Sigmoid colon (tissue), 7 donors: Measurements from ENCODE around the gene PIGQ. TPM values are rescaled to one million over a fixed set of nuclear protein-coding genes. Genes with fewer than 3 reads are reported as not detected.

Experiments used
- DNase-seq: peaks from one replicate; pipeline ENCODE4 v3.0.0-alpha.2; 2019
- H3K27ac ChIP-seq, 4 donors: fragments of 200-600 bp; sonication (generic); one replicate each; pipeline ENCODE4 v1.5.1; 2016 to 2019; ENCODE audit warnings: mild to moderate bottlenecking in 1 of 4
- H3K27me3 ChIP-seq, 3 donors: fragments of 200-600 bp; sonication (generic); one replicate each; pipeline ENCODE4 v1.5.1; 2019; ENCODE audit warnings: mild to moderate bottlenecking in 1 of 3
- H3K36me3 ChIP-seq, 4 donors: fragments of 200-600 bp; sonication (generic); one replicate each; pipeline ENCODE4 v1.5.1; 2016 to 2019
- H3K4me1 ChIP-seq, 4 donors: fragments of 200-600 bp; sonication (generic); one replicate each; pipeline ENCODE4 v1.5.1; 2017 to 2019
- H3K4me3 ChIP-seq, 4 donors: fragments of 200-600 bp; sonication (generic); one replicate each; pipeline ENCODE4 v1.5.1; 2017 to 2019; ENCODE audit warnings: mild to moderate bottlenecking in 2 of 4, moderate library complexity in 1 of 4
- H3K9me3 ChIP-seq, 4 donors: fragments of 200-600 bp in 3 of 4; sonication (generic) in 3 of 4; one replicate each; pipeline versions ENCODE4 v1.5.1 to v1.6.1; 2013 to 2019
- EP300 ChIP-seq, 4 donors: sonication (generic); formaldehyde crosslinking; IDR thresholded peaks; one replicate each; pipeline ENCODE4 v1.6.1; 2017; ENCODE audit warnings: antibody characterized with exemption in 4 of 4
- POLR2A ChIP-seq, 2 donors: fragments of 450-650 bp; IDR thresholded peaks; one replicate each; pipeline ENCODE4 v1.6.1; 2016; ENCODE audit warnings: antibody characterized with exemption in 2 of 2, mild to moderate bottlenecking in 2 of 2, moderate library complexity in 2 of 2
- POLR2AphosphoS5 ChIP-seq, 4 donors: sonication (generic); formaldehyde crosslinking; IDR thresholded peaks; one replicate each; pipeline ENCODE4 v1.6.1; 2017; ENCODE audit warnings: antibody characterized with exemption in 4 of 4
- WGBS, 2 donors: extraction: QIAGEN DNeasy Blood & Tissue Kit; methylation state at CpG; one replicate each; pipeline ENCODE4 v1.1.7; 2013; 5-methylcytosine and 5-hydroxymethylcytosine counted together
- intact Hi-C: fragments of 100-400 bp; cut with DNase I; formaldehyde crosslinking; loops from one replicate; pipeline ENCODE4 v1.15.1; 2023
- polyA plus RNA-seq, 3 donors: library from polyadenylated mRNA; stranded (reverse); fragments of 200-250 nt; gene quantifications; one replicate each; pipeline ENCODE4 v1.2.3, GENCODE V29; 2013
- total RNA-seq, 4 donors: library from RNA; depleted of rRNA; stranded (reverse); fragments of >200 nt; gene quantifications; one replicate each; pipeline ENCODE4 v1.1.0, GENCODE V29; 2016
- TF ChIP-seq, protein P1 (sequence below), 4 experiments: fragments of 450-650 bp in 3 of 4; fragments of 200-600 bp in 1 of 4; IDR thresholded peaks; one replicate each; pipeline ENCODE4 v1.5.1; 2016 to 2019; ENCODE audit warnings: antibody characterized with exemption in 4 of 4, mild to moderate bottlenecking in 3 of 4, moderate library complexity in 2 of 4
- donor health status: healthy with polysubstance abuse.
- donor health status: Bipolar disorder and iron deficiency.
- donor health status: healthy.

The PIGQ gene
- total and polyA plus RNA-seq, 7 donors, result 11.1 to 47.4 (median 17.8) TPM

DNA sequence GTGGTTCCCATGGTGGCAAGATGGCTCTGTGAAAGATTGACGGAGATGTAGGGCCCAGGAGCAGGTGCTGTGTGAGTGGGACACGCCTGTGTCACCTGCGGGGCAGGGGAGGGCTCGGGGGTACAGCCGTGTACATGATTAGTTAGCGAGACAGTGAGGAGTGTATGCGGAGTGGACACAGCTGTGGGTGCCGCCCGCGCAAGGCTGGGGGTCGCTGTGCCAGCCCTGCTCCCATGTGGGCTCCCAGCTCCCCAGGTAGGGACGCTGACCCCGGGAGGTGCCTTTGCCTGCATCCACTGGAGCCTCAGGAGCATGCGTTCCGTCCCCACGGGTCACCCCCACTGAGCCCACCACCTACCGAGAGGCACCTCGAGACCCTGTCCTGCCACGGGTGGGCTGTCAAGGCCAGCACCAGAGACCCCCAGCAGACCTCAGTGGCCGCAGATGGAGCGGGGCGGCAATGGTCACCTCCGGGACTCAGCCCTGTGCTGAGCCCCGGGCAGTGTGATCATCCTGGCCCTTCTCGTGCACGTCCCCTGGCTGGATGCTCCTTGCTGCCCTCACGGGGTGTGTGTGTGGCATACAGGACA lies 34.8 kb upstream of the PIGQ start:
- H3K9me3 ChIP-seq, result no peaks in the 10 kb centered on the region
- no peak overlapping the region for H3K4me3 ChIP-seq
- no peak for TF ChIP-seq EP300 (IDR thresholded peaks at IDR 0.05)
- H3K36me3 ChIP-seq, result peaks cover 0 to 31% (median 2%) of the 10 kb centered on the region in 4 donors
- peak overlapping the region in 1 of 4 donors; percentile 9 for H3K27ac ChIP-seq
- no peaks in the 10 kb centered on the region for H3K27me3 ChIP-seq
- peaks cover 0 to 11% (median 8%) of the 10 kb centered on the region in 4 donors for H3K4me1 ChIP-seq
- 41 to 84% methylated on average over 27 of the region's 27 CpGs for WGBS, 2 donors
- DNase-seq, result no peak
- intact Hi-C loops, result no loop called here

DNA sequence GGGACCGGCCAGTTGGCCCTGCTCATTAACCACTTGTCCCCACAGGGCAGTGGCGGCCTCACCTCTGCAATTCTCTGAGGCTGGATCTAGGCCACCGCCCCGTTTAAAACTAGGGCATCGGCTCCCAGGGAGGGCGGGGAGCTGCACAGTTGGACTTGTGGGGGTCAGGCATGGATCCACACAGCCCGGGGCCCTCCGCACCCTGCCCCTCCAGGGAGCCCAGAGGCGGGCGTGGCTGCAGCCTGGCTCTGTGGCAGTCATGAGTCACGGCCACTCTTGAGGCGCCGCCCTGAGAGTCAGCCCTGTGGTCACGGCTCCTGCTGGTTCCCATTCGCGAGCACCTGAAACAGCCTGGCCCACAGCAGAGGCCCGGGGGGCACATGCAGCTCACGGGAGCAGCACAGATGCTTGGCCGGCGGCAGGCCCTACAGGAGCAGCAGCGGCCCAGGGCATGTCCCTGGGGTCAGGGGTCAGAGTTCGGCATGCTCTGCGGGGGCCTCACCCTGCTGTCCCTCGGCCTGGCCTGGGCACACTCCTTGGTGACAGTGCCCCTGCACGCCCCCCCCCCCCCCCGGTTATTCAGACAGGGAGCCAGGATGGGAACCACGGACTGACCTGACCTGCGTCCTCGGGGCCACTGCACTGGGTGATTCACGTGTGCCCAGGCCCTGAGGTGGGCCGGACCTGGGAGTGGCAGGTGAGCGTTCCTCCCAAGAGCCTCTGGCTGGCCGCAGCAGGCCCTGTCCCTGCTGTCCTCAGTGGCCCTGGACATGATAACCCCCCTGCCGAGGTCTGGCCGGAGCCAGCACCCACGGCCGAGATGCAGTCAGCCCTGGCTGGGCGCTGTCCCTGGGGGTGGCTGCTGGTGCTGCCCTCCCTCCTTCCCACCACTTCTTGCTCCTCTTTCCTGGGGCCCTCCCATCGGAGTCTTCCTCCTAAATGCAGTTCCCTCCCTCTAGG lies 34.0 kb upstream of the PIGQ start:
- Histone ChIP-seq H3K4me3 (no peak overlapping the region), H3K27ac (no peak overlapping the region), H3K27me3 (no peaks in the 10 kb centered on the region), H3K4me1 (peaks cover 0 to 5% (median 2%) of the 10 kb centered on the region in 4 donors), H3K9me3 (no peaks in the 10 kb centered on the region), H3K36me3 (peaks cover 0 to 31% (median 2%) of the 10 kb centered on the region in 4 donors)
- intact Hi-C loops, result no loop called here
- DNase-seq, result no peak
- 41 to 79% methylated on average over 39 of the region's 39 CpGs for WGBS, 2 donors
- no peak for TF ChIP-seq POLR2AphosphoS5 (IDR thresholded peaks at IDR 0.05)
- TF ChIP-seq POLR2A (IDR thresholded peaks at IDR 0.05), result no peak
- TF ChIP-seq EP300 (IDR thresholded peaks at IDR 0.05), result no peak
- TF ChIP-seq, protein P1, sequence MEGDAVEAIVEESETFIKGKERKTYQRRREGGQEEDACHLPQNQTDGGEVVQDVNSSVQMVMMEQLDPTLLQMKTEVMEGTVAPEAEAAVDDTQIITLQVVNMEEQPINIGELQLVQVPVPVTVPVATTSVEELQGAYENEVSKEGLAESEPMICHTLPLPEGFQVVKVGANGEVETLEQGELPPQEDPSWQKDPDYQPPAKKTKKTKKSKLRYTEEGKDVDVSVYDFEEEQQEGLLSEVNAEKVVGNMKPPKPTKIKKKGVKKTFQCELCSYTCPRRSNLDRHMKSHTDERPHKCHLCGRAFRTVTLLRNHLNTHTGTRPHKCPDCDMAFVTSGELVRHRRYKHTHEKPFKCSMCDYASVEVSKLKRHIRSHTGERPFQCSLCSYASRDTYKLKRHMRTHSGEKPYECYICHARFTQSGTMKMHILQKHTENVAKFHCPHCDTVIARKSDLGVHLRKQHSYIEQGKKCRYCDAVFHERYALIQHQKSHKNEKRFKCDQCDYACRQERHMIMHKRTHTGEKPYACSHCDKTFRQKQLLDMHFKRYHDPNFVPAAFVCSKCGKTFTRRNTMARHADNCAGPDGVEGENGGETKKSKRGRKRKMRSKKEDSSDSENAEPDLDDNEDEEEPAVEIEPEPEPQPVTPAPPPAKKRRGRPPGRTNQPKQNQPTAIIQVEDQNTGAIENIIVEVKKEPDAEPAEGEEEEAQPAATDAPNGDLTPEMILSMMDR (IDR thresholded peaks at IDR 0.05), result no peak

DNA sequence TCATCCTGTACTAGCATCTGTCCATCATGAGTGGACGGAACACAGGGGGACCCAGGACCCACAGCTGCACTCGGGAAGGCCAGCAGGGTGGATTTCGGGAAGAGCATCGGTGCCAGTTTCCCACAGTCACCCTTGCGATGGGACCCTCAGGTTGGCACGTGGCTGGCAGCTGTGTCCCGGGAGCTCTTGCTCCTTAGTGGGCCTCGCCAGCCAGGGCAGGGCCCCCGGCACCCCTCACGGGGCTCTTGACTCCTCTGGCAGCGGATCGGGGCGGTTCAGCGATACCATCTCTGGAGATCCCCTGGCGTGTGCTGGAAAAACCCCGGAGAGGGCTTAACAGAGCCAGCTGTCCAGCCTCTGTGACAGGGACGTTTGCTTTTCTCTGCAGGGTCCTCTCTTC lies 33.0 kb upstream of the PIGQ start:
- Histone ChIP-seq H3K4me3 (no peak overlapping the region), H3K27ac (no peak overlapping the region), H3K36me3 (peaks cover 0 to 31% (median 2%) of the 10 kb centered on the region in 4 donors), H3K9me3 (no peaks in the 10 kb centered on the region), H3K27me3 (no peaks in the 10 kb centered on the region), H3K4me1 (peaks cover 0 to 5% (median 2%) of the 10 kb centered on the region in 4 donors)
- no peak for DNase-seq
- intact Hi-C loops, result no loop called here
- WGBS, 2 donors, result 92 to 93% methylated on average over 17 of the region's 17 CpGs
- TF ChIP-seq EP300 (IDR thresholded peaks at IDR 0.05) (no peak), POLR2AphosphoS5 (IDR thresholded peaks at IDR 0.05) (no peak), POLR2A (IDR thresholded peaks at IDR 0.05) (no peak)
- TF ChIP-seq, protein P1 (IDR thresholded peaks at IDR 0.05), result no peak

DNA sequence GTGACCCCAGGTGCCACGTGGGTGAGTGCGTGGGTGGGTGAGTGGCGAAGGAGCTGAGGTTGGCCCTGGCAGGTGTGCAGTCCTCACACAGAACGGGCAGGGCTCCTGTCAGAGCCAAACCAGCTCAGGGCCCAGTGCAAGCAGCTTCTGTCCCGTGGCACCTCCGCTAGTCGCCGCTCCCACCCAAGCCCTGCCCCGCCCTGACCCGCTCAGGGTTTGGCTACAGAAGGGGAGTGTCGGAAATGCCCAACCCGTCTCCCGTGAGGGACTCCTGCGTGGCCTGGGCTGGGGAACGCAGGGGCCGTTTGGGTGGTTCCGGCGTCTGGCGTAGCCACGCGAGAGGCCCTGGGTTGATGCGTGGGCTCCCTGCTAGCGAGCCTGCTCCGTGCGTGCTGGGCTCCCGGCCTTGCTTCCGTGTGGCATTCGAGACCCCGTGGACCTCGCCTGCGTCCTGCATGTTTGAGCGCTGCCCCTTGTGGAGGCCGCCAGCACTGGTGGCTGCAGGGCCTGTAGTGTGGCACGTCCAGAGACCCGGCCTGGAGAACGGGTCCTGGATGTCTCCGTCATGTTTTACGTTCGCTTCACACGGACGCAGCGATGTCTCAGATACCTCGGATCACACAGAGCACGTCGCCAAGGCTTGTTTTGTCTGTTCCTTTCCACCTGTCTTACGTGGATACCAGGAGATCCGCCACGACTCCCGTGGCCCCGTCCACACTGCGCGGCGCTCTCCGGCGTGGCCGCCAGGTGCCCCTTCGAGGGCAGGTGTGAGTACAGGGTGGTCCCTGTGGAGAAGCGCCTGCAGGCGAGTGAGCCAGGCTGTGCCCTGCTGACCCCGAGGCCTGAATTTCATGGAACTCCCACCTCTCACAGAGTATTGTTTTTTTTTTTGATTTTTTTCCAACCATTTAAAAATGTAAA lies 32.1 kb upstream of the PIGQ start:
- intact Hi-C loops, result no loop called here
- Histone ChIP-seq H3K27ac (no peak overlapping the region), H3K4me3 (no peak overlapping the region), H3K4me1 (peaks cover 0 to 5% (median 2%) of the 10 kb centered on the region in 4 donors), H3K9me3 (no peaks in the 10 kb centered on the region), H3K27me3 (no peaks in the 10 kb centered on the region), H3K36me3 (peaks cover 0 to 31% (median 2%) of the 10 kb centered on the region in 4 donors)
- TF ChIP-seq POLR2AphosphoS5 (IDR thresholded peaks at IDR 0.05) (no peak), EP300 (IDR thresholded peaks at IDR 0.05) (no peak), POLR2A (IDR thresholded peaks at IDR 0.05) (no peak)
- TF ChIP-seq, protein P1 (IDR thresholded peaks at IDR 0.05), result no peak
- WGBS, 2 donors, result 90 to 94% methylated on average over 60 of the region's 60 CpGs
- no peak for DNase-seq
